SU-DHL-6 (cell line): ENCODE data around the gene CTH.

Experiments
- H2AFZ ChIP-seq: fragments of 200-600 bp; sonication (generic); 2 replicates; pipeline ENCODE4 v1.6.1; 2014; ENCODE audit warnings: low read depth, mild to moderate bottlenecking, moderate library complexity, mixed read lengths, antibody characterized with exemption, low read length; ENCODE audit not compliant: severe bottlenecking
- H3F3A ChIP-seq: fragments of 200-600 bp; shearing (Covaris generic); 2 replicates; pipeline ENCODE4 v1.6.0; 2016; ENCODE audit warnings: antibody characterized with exemption, mild to moderate bottlenecking; ENCODE audit not compliant: insufficient read depth
- H3K27ac ChIP-seq: fragments of 200-600 bp; sonication (generic); 2 replicates; pipeline ENCODE4 v1.5.1; 2016; ENCODE audit warnings: low read depth, mild to moderate bottlenecking, low read length, moderate library complexity, mixed read lengths
- H3K27me3 ChIP-seq: fragments of 200-600 bp; sonication (generic), shearing (Covaris generic); 2 replicates; pipeline ENCODE4 v1.6.0; 2014; ENCODE audit warnings: mild to moderate bottlenecking, low read length
- H3K36me3 ChIP-seq: fragments of 200-600 bp; sonication (generic); 2 replicates; pipeline ENCODE4 v1.6.1; 2014; ENCODE audit warnings: mild to moderate bottlenecking, low read length, mixed read lengths
- H3K4me2 ChIP-seq: fragments of 300-600, 200-600 bp; shearing (Covaris generic), sonication (generic); 2 replicates; pipeline ENCODE4 v1.6.0; 2014; ENCODE audit warnings: low read length, low read depth, mild to moderate bottlenecking; ENCODE audit not compliant: poor library complexity, severe bottlenecking
- H3K4me3 ChIP-seq: fragments of 200-600 bp; sonication (generic); 2 replicates; pipeline ENCODE4 v1.5.1; 2014; ENCODE audit warnings: antibody characterized with exemption, low read length, mild to moderate bottlenecking, mixed read lengths; ENCODE audit not compliant: insufficient read depth, poor library complexity, severe bottlenecking
- H3K79me2 ChIP-seq: fragments of 200-600 bp; sonication (generic); 2 replicates; pipeline ENCODE4 v1.6.1; 2014; ENCODE audit warnings: mild to moderate bottlenecking, low read length, moderate library complexity; ENCODE audit not compliant: insufficient read depth
- H3K9ac ChIP-seq: fragments of 200-600 bp; sonication (generic); 2 replicates; pipeline ENCODE4 v1.7.0; 2014; ENCODE audit warnings: mild to moderate bottlenecking, low read length
- H3K9me2 ChIP-seq: fragments of 200-600 bp; sonication (generic); replicated peaks from 2 replicates; pipeline ENCODE4 v1.6.1; 2014; ENCODE audit warnings: low read length; ENCODE audit not compliant: insufficient read depth
- H3K9me3 ChIP-seq: fragments of 200-600 bp; sonication (generic); 2 replicates; pipeline ENCODE4 v1.6.1; 2014; ENCODE audit warnings: low read length, mixed read lengths; ENCODE audit not compliant: insufficient read depth
- H4K20me1 ChIP-seq: fragments of 200-600 bp; sonication (generic); 2 replicates; pipeline ENCODE4 v1.6.1; 2014; ENCODE audit warnings: low read depth, mild to moderate bottlenecking, antibody characterized with exemption, low read length, moderate library complexity, mixed read lengths
- EZH2phosphoT487 ChIP-seq: fragments of 200-600 bp; sonication (generic), shearing (Covaris generic); conservative IDR thresholded peaks from 2 replicates; pipeline ENCODE4 v1.6.1; 2018; ENCODE audit warnings: mild to moderate bottlenecking, antibody characterized with exemption, low read length, moderate library complexity, mixed read lengths
- TF ChIP-seq, protein P1 (sequence below): fragments of 200-600 bp; sonication (generic); IDR thresholded peaks from one replicate; pipeline ENCODE4 v1.5.1; 2017; ENCODE audit warnings: antibody characterized with exemption, mild to moderate bottlenecking, low read length, moderate library complexity; ENCODE audit not compliant: insufficient read depth, poor library complexity, severe bottlenecking

Gene CTH

DNA sequence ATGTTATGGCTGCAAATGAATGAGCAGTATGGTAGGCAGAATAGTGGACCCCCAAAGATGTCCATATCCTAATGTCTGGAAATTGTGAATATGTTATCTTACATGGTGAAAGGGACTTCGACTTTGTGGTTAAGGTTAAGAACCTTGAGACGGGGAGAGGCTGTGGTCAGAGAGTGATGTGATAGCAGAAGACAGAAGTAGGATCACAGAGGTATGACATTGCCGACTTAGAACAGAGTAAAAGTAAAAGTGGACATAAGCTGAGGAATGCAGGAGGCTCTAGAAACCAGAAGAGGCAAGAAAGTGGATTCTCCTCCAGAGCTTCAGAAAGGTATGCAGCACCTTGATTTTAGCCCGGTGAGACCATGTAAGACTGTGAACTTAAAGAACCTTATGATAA, 74.6 kb downstream of the CTH start:
- TF ChIP-seq, protein P1, sequence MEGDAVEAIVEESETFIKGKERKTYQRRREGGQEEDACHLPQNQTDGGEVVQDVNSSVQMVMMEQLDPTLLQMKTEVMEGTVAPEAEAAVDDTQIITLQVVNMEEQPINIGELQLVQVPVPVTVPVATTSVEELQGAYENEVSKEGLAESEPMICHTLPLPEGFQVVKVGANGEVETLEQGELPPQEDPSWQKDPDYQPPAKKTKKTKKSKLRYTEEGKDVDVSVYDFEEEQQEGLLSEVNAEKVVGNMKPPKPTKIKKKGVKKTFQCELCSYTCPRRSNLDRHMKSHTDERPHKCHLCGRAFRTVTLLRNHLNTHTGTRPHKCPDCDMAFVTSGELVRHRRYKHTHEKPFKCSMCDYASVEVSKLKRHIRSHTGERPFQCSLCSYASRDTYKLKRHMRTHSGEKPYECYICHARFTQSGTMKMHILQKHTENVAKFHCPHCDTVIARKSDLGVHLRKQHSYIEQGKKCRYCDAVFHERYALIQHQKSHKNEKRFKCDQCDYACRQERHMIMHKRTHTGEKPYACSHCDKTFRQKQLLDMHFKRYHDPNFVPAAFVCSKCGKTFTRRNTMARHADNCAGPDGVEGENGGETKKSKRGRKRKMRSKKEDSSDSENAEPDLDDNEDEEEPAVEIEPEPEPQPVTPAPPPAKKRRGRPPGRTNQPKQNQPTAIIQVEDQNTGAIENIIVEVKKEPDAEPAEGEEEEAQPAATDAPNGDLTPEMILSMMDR: no peak
- TF ChIP-seq EZH2phosphoT487: no peak
- Histone ChIP-seq H3K9ac (no peak overlapping the region), H3K27ac (no peak overlapping the region), H3F3A (no peaks in the 10 kb centered on the region), H3K9me3 (no peaks in the 10 kb centered on the region), H3K9me2 (no peaks in the 10 kb centered on the region), H2AFZ (no peak overlapping the region), H3K79me2 (no peaks in the 10 kb centered on the region), H4K20me1 (no peaks in the 10 kb centered on the region), H3K4me2 (no peak overlapping the region), H3K27me3 (no peaks in the 10 kb centered on the region), H3K4me3 (no peak overlapping the region), H3K36me3 (no peaks in the 10 kb centered on the region)

DNA sequence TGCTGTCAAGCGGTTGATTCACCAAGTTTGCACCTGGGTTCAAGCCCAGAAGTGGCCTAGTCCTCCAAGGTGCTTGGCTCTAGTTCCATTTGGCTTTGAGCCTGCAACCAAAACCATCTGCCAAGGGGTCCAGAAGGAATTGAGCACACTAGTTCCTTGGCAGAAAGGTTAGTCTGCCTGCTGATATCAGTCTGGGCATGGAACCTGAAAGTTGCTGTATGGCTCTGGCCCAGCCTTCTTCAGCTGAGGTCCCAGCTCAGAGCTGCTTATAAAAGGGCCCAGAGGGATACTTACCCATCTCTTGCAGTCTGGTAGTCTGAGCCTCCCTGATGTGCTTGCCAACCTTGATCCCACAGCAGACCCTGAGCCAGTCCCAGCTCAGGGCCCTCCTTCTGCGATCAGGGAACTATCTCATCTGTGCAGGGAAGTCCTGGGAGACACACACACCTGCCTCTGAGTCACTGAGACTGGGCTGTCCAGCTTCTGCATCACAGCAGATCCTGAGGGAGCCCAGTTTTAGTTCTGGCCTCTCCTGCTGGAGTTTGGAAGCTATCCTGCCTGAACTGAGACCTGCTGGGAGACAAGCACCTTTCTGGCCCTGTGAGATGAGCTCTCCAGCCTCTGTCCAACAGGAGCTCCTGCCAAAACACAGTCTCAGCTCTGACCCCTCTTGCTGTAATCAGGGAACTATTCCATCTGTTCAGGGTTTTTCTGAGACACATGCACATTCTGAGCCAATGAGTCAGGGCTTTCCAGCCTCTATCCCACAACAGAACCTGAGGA, 75.8 kb downstream of the CTH start:
- H3K9ac ChIP-seq: no peak overlapping the region
- H3K79me2 ChIP-seq: no peaks in the 10 kb centered on the region
- H3K27me3 ChIP-seq: no peaks in the 10 kb centered on the region
- H3K9me3 ChIP-seq: no peaks in the 10 kb centered on the region
- no peaks in the 10 kb centered on the region for H3F3A ChIP-seq
- H3K4me2 ChIP-seq: no peak overlapping the region
- TF ChIP-seq, protein P1: no peak
- TF ChIP-seq EZH2phosphoT487: no peak
- no peaks in the 10 kb centered on the region for H3K9me2 ChIP-seq
- no peak overlapping the region for H3K27ac ChIP-seq
- no peaks in the 10 kb centered on the region for H3K36me3 ChIP-seq
- no peaks in the 10 kb centered on the region for H4K20me1 ChIP-seq
- no peak overlapping the region for H3K4me3 ChIP-seq
- H2AFZ ChIP-seq: no peak overlapping the region

DNA sequence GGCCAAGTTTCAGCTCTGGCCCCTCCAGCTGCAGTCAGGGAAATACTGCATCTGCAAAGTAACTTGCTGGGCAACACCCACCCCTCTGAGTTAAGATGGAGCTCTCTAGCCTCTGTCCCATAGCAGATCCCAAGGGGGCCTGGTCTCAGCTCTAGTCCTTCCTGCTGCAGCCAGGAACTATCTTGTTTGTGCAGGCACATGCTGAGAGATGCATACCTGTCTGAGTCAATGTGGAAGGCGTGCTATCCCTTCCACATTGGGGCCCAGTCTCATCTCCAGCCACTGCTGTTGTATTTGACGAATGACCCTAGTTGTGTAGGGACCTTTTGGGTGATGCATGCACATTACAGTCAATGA, 76.4 kb downstream of the CTH start:
- H3K9ac ChIP-seq: no peak overlapping the region
- no peak overlapping the region for H3K27ac ChIP-seq
- H3K27me3 ChIP-seq: no peaks in the 10 kb centered on the region
- H3F3A ChIP-seq: no peaks in the 10 kb centered on the region
- no peaks in the 10 kb centered on the region for H3K9me3 ChIP-seq
- H3K9me2 ChIP-seq: no peaks in the 10 kb centered on the region
- no peak overlapping the region for H3K4me3 ChIP-seq
- H4K20me1 ChIP-seq: no peaks in the 10 kb centered on the region
- no peak overlapping the region for H2AFZ ChIP-seq
- TF ChIP-seq, protein P1: no peak
- no peak for TF ChIP-seq EZH2phosphoT487
- H3K79me2 ChIP-seq: no peaks in the 10 kb centered on the region
- no peak overlapping the region for H3K4me2 ChIP-seq
- no peaks in the 10 kb centered on the region for H3K36me3 ChIP-seq
